Activated CD4-positive, CD25-positive, alpha-beta regulatory T cell treated with anti-CD3 and anti-CD28 coated beads, Interleukin-2, amount 50 U/mL, for 16 hours (primary cell): ENCODE measurements around the gene SHC3.

ENCODE experiments used
- DNase-seq: peaks from one replicate; pipeline ENCODE4 v3.0.0-alpha.2; 2020; ENCODE audit warnings: low read depth, low spot score

SHC3 gene

GRCh38 chr9:89185980-89186379 lies 7.4 kb upstream of the SHC3 start:
- no peak for DNase-seq

GRCh38 chr9:89183146-89183545 lies 4.5 kb upstream of the SHC3 start:
- DNase-seq: no peak

- no peak for DNase-seq
These were observed 3.8 kb upstream of the SHC3 start for GRCh38 chr9:89182369-89182768.

GRCh38 chr9:89179895-89180734 lies 1.5 kb upstream of the SHC3 start:
- DNase-seq: no peak

- no peak for DNase-seq
These were observed 899 bp upstream of the SHC3 start for GRCh38 chr9:89179540-89179894.

GRCh38 chr9:89178830-89179539 lies 367 bp upstream of the SHC3 start:
- DNase-seq: no peak

- no peak for DNase-seq
These were observed 1.3 kb downstream of the SHC3 start for GRCh38 chr9:89177012-89177943.

- DNase-seq: no peak
These were observed 2.8 kb downstream of the SHC3 start for GRCh38 chr9:89175828-89176261.

- DNase-seq: no peak
These were observed 4.3 kb downstream of the SHC3 start for GRCh38 chr9:89174291-89174690.

GRCh38 chr9:89173072-89173471 lies 5.5 kb downstream of the SHC3 start:
- no peak for DNase-seq

GRCh38 chr9:89172398-89172797 lies 6.2 kb downstream of the SHC3 start:
- DNase-seq: no peak

GRCh38 chr9:89171693-89172092 lies 6.9 kb downstream of the SHC3 start:
- no peak for DNase-seq

GRCh38 chr9:89171231-89171630 lies 7.4 kb downstream of the SHC3 start:
- DNase-seq: no peak

- DNase-seq: no peak
These were observed 9.5 kb downstream of the SHC3 start for GRCh38 chr9:89168901-89169813.

GRCh38 chr9:89167788-89168187 lies 10.8 kb downstream of the SHC3 start:
- DNase-seq: no peak

GRCh38 chr9:89166852-89167251 lies 11.8 kb downstream of the SHC3 start:
- DNase-seq: no peak

- no peak for DNase-seq
These were observed 12.7 kb downstream of the SHC3 start for GRCh38 chr9:89165880-89166279.

- no peak for DNase-seq
These were observed 13.3 kb downstream of the SHC3 start for GRCh38 chr9:89165341-89165740.

GRCh38 chr9:89161221-89161620 lies 17.4 kb downstream of the SHC3 start:
- DNase-seq: no peak

GRCh38 chr9:89160806-89161205 lies 17.8 kb downstream of the SHC3 start:
- DNase-seq: no peak
